Endothelial cell (in vitro differentiated cells): ENCODE measurements around the gene ADARB2. TPM values are rescaled to one million over a fixed set of nuclear protein-coding genes. Genes with fewer than 3 reads are reported as not detected.

Experiments
- DNase-seq: peaks from one replicate; pipeline ENCODE4 v3.0.0; 2021; ENCODE audit warnings: low spot score
- H3K27ac Mint-ChIP-seq: one replicate; pipeline ENCODE4 v1.8.0; 2021; ENCODE audit warnings: mixed read lengths, inconsistent platforms; ENCODE audit not compliant: unreplicated experiment
- H3K27me3 Mint-ChIP-seq: one replicate; pipeline ENCODE4 v1.8.0; 2021; ENCODE audit warnings: mild to moderate bottlenecking, moderate library complexity, mixed read lengths, inconsistent platforms; ENCODE audit not compliant: unreplicated experiment
- H3K36me3 Mint-ChIP-seq: one replicate; pipeline ENCODE4 v1.8.0; 2021; ENCODE audit warnings: mild to moderate bottlenecking, low read depth, mixed read lengths, inconsistent platforms; ENCODE audit not compliant: unreplicated experiment
- H3K4me1 Mint-ChIP-seq: one replicate; pipeline ENCODE4 v1.8.0; 2021; ENCODE audit warnings: mild to moderate bottlenecking, mixed read lengths, inconsistent platforms; ENCODE audit not compliant: unreplicated experiment
- H3K4me3 Mint-ChIP-seq: one replicate; pipeline ENCODE4 v1.8.0; 2021; ENCODE audit warnings: mild to moderate bottlenecking, mixed read lengths, inconsistent platforms; ENCODE audit not compliant: unreplicated experiment
- H3K9me3 Mint-ChIP-seq: one replicate; pipeline ENCODE4 v1.8.0; 2021; ENCODE audit warnings: mixed read lengths, inconsistent platforms; ENCODE audit not compliant: unreplicated experiment
- total RNA-seq: library from RNA; stranded (reverse); fragmentation: NEBNext Ultra II Directional; extraction: Animal tissue kit (Norgen Biotek cat#: 25700); gene quantifications from one replicate; pipeline ENCODE4 v1.2.1, GENCODE V29; 2021; ENCODE audit not compliant: unreplicated experiment
- TF ChIP-seq, protein P1 (sequence below): fragments of 200-600 bp; sonication (generic); IDR thresholded peaks from one replicate; pipeline ENCODE4 v1.5.0; 2021; ENCODE audit warnings: antibody characterized with exemption; ENCODE audit not compliant: unreplicated experiment

Gene ADARB2
- total RNA-seq, 1 donor from 2014 or later = 54.9 TPM

DNA sequence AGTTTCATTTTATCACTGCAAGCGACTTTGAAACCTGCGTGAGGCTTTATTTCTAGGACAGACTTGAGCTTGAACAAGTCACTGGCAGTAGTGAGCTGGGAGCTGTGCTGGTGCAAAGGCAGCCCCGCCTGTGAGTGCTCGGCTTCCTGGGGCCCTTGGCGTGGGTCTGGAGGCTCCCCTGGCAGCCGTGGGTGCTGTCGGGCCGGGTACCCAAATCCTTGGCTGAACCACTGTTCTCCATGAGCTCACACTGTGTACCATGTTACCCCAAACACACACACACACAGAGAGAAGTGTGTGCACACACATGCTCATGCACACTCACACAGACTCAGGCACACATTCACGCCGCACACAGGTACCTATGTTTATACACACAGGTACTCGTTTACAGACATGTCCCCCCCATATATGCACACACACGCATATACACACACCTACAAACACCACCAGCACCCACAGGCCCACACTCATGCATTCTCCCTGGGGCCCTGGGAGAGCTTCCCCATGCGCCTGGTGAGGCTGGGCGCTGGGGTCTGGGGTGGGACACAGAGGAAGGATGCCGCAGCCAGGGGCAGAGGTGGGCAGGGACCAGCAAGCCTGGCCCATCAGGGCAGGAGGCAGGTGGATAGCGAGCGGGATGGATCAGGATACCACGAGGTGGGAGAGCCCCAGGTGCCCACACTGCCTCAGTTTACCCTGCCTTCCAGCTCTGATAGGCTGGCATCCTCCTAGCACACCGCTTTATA, 158.8 kb downstream of the ADARB2 start:
- H3K27me3 Mint-ChIP-seq = peaks cover 7% of the 10 kb centered on the region
- no peak overlapping the region for H3K27ac Mint-ChIP-seq

DNA sequence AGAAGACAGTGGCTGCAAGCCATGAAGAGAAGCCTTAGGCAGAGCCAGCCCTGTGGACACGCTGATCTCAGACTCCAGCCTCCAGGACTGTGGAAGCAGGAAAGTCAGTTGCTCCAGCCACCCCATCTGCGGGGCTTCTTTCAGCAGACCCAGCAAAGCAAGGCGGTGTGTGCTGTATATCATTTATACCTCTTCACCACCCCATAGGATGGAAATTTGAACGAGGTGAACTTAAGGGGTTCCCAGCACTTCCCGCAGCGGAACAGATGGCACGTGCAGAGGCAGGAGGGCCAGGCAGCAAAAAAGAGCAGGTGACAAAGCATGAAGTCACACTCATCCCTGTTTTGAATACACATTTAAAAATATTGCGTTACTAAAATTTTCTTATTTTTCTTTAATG, 159.4 kb downstream of the ADARB2 start:
- Mint-ChIP-seq H3K27ac (no peak overlapping the region), H3K4me3 (no peak overlapping the region), H3K27me3 (peaks cover 7% of the 10 kb centered on the region), H3K4me1 (peaks cover 3% of the 10 kb centered on the region), H3K9me3 (no peaks in the 10 kb centered on the region), H3K36me3 (no peaks in the 10 kb centered on the region)
- TF ChIP-seq, protein P1, sequence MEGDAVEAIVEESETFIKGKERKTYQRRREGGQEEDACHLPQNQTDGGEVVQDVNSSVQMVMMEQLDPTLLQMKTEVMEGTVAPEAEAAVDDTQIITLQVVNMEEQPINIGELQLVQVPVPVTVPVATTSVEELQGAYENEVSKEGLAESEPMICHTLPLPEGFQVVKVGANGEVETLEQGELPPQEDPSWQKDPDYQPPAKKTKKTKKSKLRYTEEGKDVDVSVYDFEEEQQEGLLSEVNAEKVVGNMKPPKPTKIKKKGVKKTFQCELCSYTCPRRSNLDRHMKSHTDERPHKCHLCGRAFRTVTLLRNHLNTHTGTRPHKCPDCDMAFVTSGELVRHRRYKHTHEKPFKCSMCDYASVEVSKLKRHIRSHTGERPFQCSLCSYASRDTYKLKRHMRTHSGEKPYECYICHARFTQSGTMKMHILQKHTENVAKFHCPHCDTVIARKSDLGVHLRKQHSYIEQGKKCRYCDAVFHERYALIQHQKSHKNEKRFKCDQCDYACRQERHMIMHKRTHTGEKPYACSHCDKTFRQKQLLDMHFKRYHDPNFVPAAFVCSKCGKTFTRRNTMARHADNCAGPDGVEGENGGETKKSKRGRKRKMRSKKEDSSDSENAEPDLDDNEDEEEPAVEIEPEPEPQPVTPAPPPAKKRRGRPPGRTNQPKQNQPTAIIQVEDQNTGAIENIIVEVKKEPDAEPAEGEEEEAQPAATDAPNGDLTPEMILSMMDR = no peak
- DNase-seq = no peak

More for the DNA sequence above, 158.8 kb downstream of the ADARB2 start:
- Mint-ChIP-seq H3K9me3 (no peaks in the 10 kb centered on the region), H3K36me3 (no peaks in the 10 kb centered on the region), H3K4me1 (peaks cover 3% of the 10 kb centered on the region), H3K4me3 (no peak overlapping the region)
- no peak for DNase-seq
- TF ChIP-seq, protein P1 = no peak

DNA sequence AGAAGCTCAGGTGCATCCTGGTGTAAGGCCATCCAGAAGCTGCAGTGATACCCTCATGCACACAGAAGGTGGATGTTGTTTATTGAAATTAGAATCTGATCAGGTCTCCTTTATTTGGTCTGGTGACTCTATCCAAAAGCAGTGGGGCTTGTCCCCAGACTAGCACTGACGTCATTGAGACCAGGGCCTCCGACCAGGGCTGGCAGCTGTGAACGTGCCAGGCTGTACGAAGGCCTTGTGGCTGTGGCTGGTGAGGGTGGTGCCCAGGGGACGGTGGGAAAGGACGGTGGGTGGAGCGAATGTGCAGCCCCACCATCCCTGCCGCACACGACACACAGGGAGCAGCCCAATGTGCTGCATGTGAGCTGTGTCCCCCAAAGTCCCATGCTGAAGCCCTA, 160.0 kb downstream of the ADARB2 start:
- TF ChIP-seq, protein P1 = no peak
- no peaks in the 10 kb centered on the region for H3K9me3 Mint-ChIP-seq
- H3K4me3 Mint-ChIP-seq = no peak overlapping the region
- H3K27me3 Mint-ChIP-seq = peaks cover 7% of the 10 kb centered on the region
- peaks cover 3% of the 10 kb centered on the region for H3K4me1 Mint-ChIP-seq
- DNase-seq = no peak
- H3K27ac Mint-ChIP-seq = no peak overlapping the region
- no peaks in the 10 kb centered on the region for H3K36me3 Mint-ChIP-seq

DNA sequence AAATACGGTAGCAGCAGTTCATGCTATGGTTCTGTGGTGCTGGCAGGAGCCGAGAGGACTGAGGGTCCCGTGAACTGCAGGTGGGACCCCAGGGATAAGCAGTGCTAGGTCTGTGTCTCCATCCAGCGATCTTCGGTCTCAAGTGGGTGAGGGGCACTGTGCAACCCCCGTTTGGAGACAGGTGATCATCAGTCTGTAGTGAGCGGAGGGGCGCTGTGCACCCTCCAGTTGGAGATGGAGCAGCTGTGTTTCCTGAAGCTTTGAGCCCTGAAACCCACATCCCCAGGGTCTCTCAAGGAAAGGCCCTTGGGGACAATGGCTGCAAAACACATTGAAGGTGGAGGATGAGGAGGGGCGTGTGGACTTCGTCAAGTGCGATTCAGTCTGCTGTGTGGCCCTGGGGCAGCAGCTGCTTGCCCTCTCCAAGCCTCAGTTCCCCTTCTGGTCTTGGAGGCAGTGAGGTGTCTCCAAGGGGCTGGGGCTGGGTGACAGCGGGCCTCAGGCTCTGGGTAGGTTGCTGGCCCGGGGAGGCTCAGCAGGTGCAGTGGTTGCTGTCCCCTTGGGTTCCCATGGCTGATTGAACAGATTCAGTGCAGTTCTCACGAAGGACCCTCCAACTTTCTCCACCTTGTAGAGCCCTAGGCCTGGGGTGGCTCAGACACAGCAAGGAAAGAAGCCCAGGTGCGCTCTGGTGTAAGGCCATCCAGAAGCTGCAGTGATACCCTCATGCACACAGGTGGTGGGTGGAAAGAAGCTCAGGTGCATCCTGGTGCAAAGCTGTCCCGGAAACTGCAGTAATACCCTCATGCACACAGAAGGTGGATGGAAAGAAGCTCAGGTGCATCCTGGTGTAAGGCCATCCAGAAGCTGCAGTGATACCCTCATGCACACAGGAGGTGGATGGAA, 160.6 kb downstream of the ADARB2 start:
- H3K9me3 Mint-ChIP-seq = no peaks in the 10 kb centered on the region
- peaks cover 13% of the 10 kb centered on the region for H3K27me3 Mint-ChIP-seq
- H3K36me3 Mint-ChIP-seq = peaks cover 5% of the 10 kb centered on the region
- H3K27ac Mint-ChIP-seq = no peak overlapping the region
- TF ChIP-seq, protein P1 = no peak
- no peak overlapping the region for H3K4me3 Mint-ChIP-seq
- DNase-seq = no peak
- peaks cover 4% of the 10 kb centered on the region for H3K4me1 Mint-ChIP-seq
